GM12878 (cell line): ENCODE data around the gene DNAH17. TPM values are rescaled to one million over a fixed set of nuclear protein-coding genes. Genes with fewer than 3 reads are reported as not detected.

ENCODE experiments used
- ATAC-seq: fragments of 200-7000 bp; cut with Tn5 transposase; 3 replicates; pipeline ENCODE4 v1.9.1; 2020; ENCODE audit warnings: mild to moderate bottlenecking, moderate library complexity
- BruUV-seq: library from RNA; stranded (reverse); fragments of 400-500 nt; replicated peaks from 2 replicates; lab custom pipeline; 2021; lab: Mats Ljungman, UMichigan
- CTCF ChIA-PET: fragments of 300-600 bp; sonication (Branson Sonifier 250); formaldehyde crosslinking; extraction: SDS; loops from one replicate; lab custom pipeline; 2021; ENCODE audit warnings: inconsistent platforms; lab: Yijun Ruan, JAX
- POLR2A ChIA-PET: fragments of 350-600 bp; formaldehyde crosslinking; extraction: SDS; loops from one replicate; lab custom pipeline; 2021; ENCODE audit warnings: inconsistent platforms; lab: Charles Lee
- RAD21 ChIA-PET: fragments of 300-600 bp; sonication (Branson Sonifier 250); formaldehyde crosslinking; loops from one replicate; lab custom pipeline; 2023; ENCODE audit warnings: antibody characterized with exemption; ENCODE audit not compliant: unreplicated experiment; lab: Charles Lee
- SMC1A ChIA-PET: fragments of 300-600 bp; sonication (Branson Sonifier 250); formaldehyde crosslinking; loops from one replicate; lab custom pipeline; 2023; ENCODE audit not compliant: unreplicated experiment, uncharacterized antibody; lab: Charles Lee
- DNase-seq: peaks from one replicate; pipeline ENCODE4 v3.0.0-alpha.2; 2011; ENCODE audit warnings: low read depth, low spot score
- FAIRE-seq: peaks from 3 replicates; lab custom pipeline; 2011; peaks lifted over from hg19 to GRCh38; lab: Jason Lieb, UNC
- H2AFZ ChIP-seq: 2 replicates; pipeline ENCODE4 v1.6.0; 2011; ENCODE audit warnings: low read depth, low read length, control low read depth; ENCODE audit not compliant: control insufficient read depth
- H3K27ac ChIP-seq: 2 replicates; pipeline ENCODE4 v1.5.1; 2011; ENCODE audit warnings: control low read depth; ENCODE audit not compliant: control insufficient read depth, insufficient read depth
- H3K27me3 ChIP-seq, 2 experiments: replicated peaks in 1 of 2; 2 replicates each; pipeline versions ENCODE4 v1.6.0 to v1.6.1; 2011; ENCODE audit warnings: low read length in 1 of 2; ENCODE audit not compliant: control insufficient read depth in 2 of 2, insufficient read depth in 2 of 2
- H3K36me3 ChIP-seq, 2 experiments: 2 replicates each; pipeline ENCODE4 v1.5.1; 2011; ENCODE audit warnings: low read length in 1 of 2; ENCODE audit not compliant: control insufficient read depth in 2 of 2, insufficient read depth in 2 of 2
- H3K4me1 ChIP-seq: 2 replicates; pipeline ENCODE4 v1.6.1; 2011; ENCODE audit warnings: mild to moderate bottlenecking, low read length, moderate library complexity, mixed read lengths; ENCODE audit not compliant: control insufficient read depth, insufficient read depth
- H3K4me2 ChIP-seq: 2 replicates; pipeline ENCODE4 v1.6.0; 2011; ENCODE audit warnings: control low read depth; ENCODE audit not compliant: control insufficient read depth, insufficient read depth
- H3K4me3 ChIP-seq: fragments of 200-600 bp; sonication (generic); 2 replicates; pipeline ENCODE4 v1.5.1; 2016
- H3K79me2 ChIP-seq: 2 replicates; pipeline ENCODE4 v1.6.0; 2011; ENCODE audit warnings: low read length; ENCODE audit not compliant: control insufficient read depth, insufficient read depth
- H3K9ac ChIP-seq: 2 replicates; pipeline ENCODE4 v1.8.0; 2011; ENCODE audit warnings: low read length, control low read depth, mixed read lengths; ENCODE audit not compliant: control insufficient read depth, insufficient read depth
- H3K9me3 ChIP-seq: replicated peaks from 3 replicates; pipeline ENCODE4 v1.5.1; 2011; ENCODE audit warnings: mild to moderate bottlenecking, low read length; ENCODE audit not compliant: control insufficient read depth, insufficient read depth
- H4K20me1 ChIP-seq: 2 replicates; pipeline ENCODE4 v1.6.0; 2011; ENCODE audit not compliant: control insufficient read depth, insufficient read depth
- CBX3 ChIP-seq: fragments of 200-600 bp; sonication (generic); IDR thresholded peaks from 2 replicates; pipeline ENCODE4 v1.6.1; 2016; ENCODE audit warnings: low read depth, borderline replicate concordance
- CEBPB ChIP-seq, 2 experiments: fragments of 150-350 bp in 1 of 2; IDR thresholded peaks; 2 replicates each; pipeline ENCODE4 v1.6.1; 2012 to 2014; ENCODE audit warnings: low read depth in 2 of 2, low read length in 2 of 2, borderline replicate concordance in 1 of 2, inconsistent platforms in 1 of 2
- LARP7 ChIP-seq: fragments of 450-650 bp; IDR thresholded peaks from 2 replicates; pipeline ENCODE4 v1.6.1; 2017; ENCODE audit warnings: mild to moderate bottlenecking
- SP1 ChIP-seq: IDR thresholded peaks from one replicate; pipeline ENCODE4 v1.6.1; 2011; ENCODE audit warnings: low read depth, low read length
- YBX1 ChIP-seq: fragments of 450-650 bp; IDR thresholded peaks from 2 replicates; pipeline ENCODE4 v1.6.1; 2016; ENCODE audit warnings: antibody characterized with exemption
- WGBS: methylation state at CpG from one replicate; pipeline ENCODE4 v1.1.6; 2016; ENCODE audit warnings: low lambda C conversion rate; ENCODE audit not compliant: insufficient replicate concordance, insufficient coverage; ENCODE audit errors: missing lambda C conversion rate; 5-methylcytosine and 5-hydroxymethylcytosine counted together
- in situ Hi-C: fragments of 300-500 bp; cut with MboI; formaldehyde crosslinking; loops from 9 replicates; pipeline ENCODE4 v1.14.3; 2018; ENCODE audit warnings: mixed read lengths
- intact Hi-C: fragments of 100-400 bp; cut with micrococcal nuclease; formaldehyde crosslinking; loops from one replicate; pipeline ENCODE4 v1.14.2; 2022; ENCODE audit not compliant: unreplicated experiment
- polyA plus RNA-seq, 11 experiments: library from polyadenylated mRNA; depleted of rRNA in 4 of 11; unstranded in 6 of 11; stranded (reverse) in 5 of 11; fragments of >200 nt; fragmentation: Nextera tagmentation in 4 of 11; fragmentation: Illumina TruSeq in 1 of 11; extraction: Ambion mirVana in 4 of 11; extraction: Trizol in 1 of 11; gene quantifications; 1 replicate in 1 of 11; 2 replicates in 10 of 11; pipeline versions ENCODE4 v1.2.1 to v1.2.3, GENCODE V29; 2011 to 2016; ENCODE audit warnings: inconsistent platforms in 2 of 11, missing spikeins in 2 of 11, low read depth in 1 of 11
- total RNA-seq, 4 experiments: library from RNA; depleted of rRNA in 3 of 4; stranded (reverse); fragments of >200 nt in 3 of 4; fragmentation: Illumina TruSeq in 1 of 4; extraction: Trizol in 1 of 4; gene quantifications; 2 replicates each; pipeline versions ENCODE4 v1.2.1 to v1.2.3, GENCODE V29; 2013 to 2021
- TF ChIP-seq, protein P1 (sequence below): fragments of 450-650 bp; formaldehyde crosslinking; IDR thresholded peaks from 2 replicates; pipeline ENCODE4 v1.5.0; 2022; ENCODE audit warnings: mild to moderate bottlenecking, missing genetic modification characterization

The DNAH17 gene
- total and polyA plus RNA-seq, 10 of the 15 experiments (the other 5 are each of a cell fraction or from before 2014, with no cell fraction given), result 0.16 to 2.9 (median 0.56) TPM

DNA sequence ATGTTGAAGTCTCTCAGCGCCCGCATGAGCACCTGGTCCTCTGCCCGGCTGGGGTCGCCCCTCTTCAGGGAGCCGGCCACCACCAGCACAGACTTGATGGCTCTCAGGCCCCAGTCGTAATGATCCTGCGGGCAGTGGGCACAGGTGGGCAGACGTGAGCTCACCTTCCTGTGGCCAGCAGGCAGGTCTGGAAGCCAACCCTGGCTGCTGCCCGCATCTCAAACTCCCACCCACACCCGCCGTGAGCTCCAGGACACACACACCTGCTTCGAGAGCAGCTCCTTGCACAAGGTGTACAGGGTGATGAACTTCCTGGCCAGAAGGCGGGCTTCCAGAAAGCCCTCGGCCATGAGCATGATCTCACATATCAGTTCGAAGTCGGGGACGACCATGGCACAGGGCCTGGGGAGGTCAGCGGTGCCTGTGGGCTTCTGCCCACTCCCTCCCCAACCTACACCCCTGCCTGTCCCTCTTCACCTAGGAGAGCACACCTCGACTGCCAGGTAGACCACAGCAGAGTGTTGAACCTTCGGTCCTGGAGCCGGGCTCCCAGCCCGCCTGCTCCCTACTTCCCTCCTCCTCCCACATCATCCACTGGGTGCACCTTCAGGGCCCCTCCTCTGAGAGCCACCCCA lies 82.4 kb downstream of the DNAH17 start:
- 47% methylated on average over 21 of the region's 22 CpGs for WGBS
- ATAC-seq (no peak), DNase-seq (no peak), FAIRE-seq (no peak)
- no peaks in the 10 kb centered on the region for H3K27me3 ChIP-seq
- H2AFZ ChIP-seq, result no peak overlapping the region
- ChIA-PET SMC1A (no interaction called here), POLR2A (no interaction called here), CTCF (no interaction called here), RAD21 (no interaction called here)
- no peak for TF ChIP-seq LARP7
- TF ChIP-seq CEBPB (IDR thresholded peaks at IDR 0.05; ENCODE audit: borderline replicate concordance in 1 of 2, low read depth in 2 of 2, low read length in 2 of 2), result no peak
- TF ChIP-seq, protein P1, sequence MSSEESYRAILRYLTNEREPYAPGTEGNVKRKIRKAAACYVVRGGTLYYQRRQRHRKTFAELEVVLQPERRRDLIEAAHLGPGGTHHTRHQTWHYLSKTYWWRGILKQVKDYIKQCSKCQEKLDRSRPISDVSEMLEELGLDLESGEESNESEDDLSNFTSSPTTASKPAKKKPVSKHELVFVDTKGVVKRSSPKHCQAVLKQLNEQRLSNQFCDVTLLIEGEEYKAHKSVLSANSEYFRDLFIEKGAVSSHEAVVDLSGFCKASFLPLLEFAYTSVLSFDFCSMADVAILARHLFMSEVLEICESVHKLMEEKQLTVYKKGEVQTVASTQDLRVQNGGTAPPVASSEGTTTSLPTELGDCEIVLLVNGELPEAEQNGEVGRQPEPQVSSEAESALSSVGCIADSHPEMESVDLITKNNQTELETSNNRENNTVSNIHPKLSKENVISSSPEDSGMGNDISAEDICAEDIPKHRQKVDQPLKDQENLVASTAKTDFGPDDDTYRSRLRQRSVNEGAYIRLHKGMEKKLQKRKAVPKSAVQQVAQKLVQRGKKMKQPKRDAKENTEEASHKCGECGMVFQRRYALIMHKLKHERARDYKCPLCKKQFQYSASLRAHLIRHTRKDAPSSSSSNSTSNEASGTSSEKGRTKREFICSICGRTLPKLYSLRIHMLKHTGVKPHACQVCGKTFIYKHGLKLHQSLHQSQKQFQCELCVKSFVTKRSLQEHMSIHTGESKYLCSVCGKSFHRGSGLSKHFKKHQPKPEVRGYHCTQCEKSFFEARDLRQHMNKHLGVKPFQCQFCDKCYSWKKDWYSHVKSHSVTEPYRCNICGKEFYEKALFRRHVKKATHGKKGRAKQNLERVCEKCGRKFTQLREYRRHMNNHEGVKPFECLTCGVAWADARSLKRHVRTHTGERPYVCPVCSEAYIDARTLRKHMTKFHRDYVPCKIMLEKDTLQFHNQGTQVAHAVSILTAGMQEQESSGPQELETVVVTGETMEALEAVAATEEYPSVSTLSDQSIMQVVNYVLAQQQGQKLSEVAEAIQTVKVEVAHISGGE (CRISPR knock-in tag), result no peak
- TF ChIP-seq YBX1, result no peak
- TF ChIP-seq SP1, result no peak
- no peak for TF ChIP-seq CBX3
- no peak overlapping the region for H3K9ac ChIP-seq
- H3K27ac ChIP-seq, result no peak overlapping the region
- H3K79me2 ChIP-seq, result no peaks in the 10 kb centered on the region
- no peak overlapping the region for H3K4me2 ChIP-seq
- H3K4me1 ChIP-seq, result no peaks in the 10 kb centered on the region; the same call in 1 of the 2 replicates
- in situ Hi-C loops, result no loop called here
- no peaks in the 10 kb centered on the region for H4K20me1 ChIP-seq
- no peaks in the 10 kb centered on the region for H3K36me3 ChIP-seq
- no peak overlapping the region for H3K4me3 ChIP-seq
- no peaks in the 10 kb centered on the region for H3K9me3 ChIP-seq
- intact Hi-C loops, result no loop called here
- BruUV-seq, result no TSS peak
